HG03064 (cell line): Measurements from ENCODE around the gene UBP1.

Source experiments
- ATAC-seq: cut with Tn5 transposase; IDR thresholded peaks from one replicate; pipeline ENCODE4 v1.9.1; 2021; ENCODE audit warnings: low read depth; ENCODE audit not compliant: unreplicated experiment

The UBP1 gene

GRCh38 chr3:33392703-33393125 is 47.5 kb downstream of the UBP1 start:
- ATAC-seq: no peak

GRCh38 chr3:33392144-33392543 is 48.1 kb downstream of the UBP1 start:
- ATAC-seq: no peak

DNA sequence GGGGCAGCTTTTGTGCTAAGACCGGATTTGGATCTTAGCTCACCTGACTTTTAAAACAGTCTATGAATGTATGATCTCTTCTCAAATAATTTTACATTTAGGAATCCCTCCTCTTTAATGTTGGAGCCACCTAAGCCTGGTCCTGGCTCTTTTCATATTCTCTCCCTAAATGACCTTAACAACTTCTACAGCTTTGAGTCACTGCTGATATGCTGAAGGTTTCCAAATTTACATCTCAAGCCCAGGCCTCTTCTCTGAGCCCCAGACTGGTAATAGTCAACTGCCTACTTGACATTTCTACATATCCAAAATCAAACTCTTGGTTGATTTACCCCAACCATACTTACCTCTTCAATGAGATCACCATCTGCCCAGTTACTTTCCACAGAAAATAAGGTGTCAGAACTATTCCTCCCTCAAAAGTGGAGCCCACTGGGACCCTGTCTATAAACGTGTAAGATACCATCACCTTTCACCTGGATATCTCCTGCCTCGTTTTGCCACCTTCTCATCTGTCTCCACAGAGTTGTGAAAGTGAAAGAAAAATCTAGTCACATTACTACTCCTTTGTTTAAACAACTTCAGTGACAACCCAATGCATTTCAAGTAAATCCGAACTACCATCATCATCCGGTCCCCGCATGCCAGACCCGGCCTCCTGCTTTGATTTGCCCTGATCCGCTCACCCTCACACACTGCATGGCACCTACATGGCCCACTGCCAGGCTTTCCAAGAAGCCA is 48.8 kb downstream of the UBP1 start:
- no peak for ATAC-seq

DNA sequence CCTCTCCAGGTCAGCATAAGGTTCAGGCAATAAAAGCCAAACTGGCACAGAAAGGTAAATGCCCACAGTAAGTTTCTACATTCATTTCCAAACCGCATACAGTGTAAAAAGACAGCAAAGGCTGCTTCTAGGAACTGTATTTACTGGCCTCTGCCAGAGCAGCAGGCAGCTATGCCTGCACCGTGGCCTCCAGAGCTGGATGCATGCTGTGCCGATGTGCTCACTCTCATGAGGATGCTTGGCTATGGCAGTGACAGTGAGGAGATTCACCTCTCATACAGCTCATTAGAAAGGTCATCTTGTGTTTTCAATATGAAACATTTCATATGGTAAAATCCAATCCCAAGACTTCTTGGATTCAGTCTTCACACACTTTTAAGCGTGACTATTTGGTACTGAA is 50.3 kb downstream of the UBP1 start:
- no peak for ATAC-seq

DNA sequence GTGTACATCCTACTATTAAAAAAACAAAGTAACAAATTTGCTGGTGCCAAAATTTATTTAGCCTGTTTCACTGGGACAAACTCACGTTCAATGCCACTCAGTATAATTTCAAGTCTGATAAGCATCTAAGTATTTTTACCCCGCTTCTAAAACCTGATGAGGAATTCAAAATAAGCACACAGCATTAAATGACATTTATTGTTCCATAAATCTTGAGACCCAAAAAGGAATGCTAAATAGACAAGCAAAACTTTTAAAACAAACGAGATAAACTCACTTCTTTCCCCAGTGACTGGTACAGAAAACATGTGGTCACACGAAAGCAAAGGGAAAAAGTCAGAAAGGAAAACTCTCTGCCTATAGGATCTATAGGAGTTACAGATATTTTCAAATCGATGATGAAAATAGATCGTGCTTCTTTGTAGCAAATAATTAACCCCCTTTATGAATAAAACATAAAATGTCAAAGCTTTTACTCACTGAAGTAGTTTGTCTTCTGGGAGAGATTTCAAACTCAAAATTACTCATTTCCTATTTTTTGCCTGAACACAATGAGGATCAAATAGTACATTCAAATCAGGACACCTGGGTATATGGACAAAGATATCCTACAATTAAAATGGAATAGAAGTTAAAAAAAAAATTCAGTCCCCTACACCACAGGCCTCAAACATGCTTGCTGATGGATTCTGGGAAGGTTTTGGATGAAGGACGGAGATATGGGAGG is 51.7 kb downstream of the UBP1 start:
- ATAC-seq: no peak

GRCh38 chr3:33386631-33387030 is 53.6 kb downstream of the UBP1 start:
- no peak for ATAC-seq

- ATAC-seq: no peak
Observed at GRCh38 chr3:33385423-33385822, 54.8 kb downstream of the UBP1 start.

GRCh38 chr3:33383951-33384350 is 56.3 kb downstream of the UBP1 start:
- no peak for ATAC-seq

DNA sequence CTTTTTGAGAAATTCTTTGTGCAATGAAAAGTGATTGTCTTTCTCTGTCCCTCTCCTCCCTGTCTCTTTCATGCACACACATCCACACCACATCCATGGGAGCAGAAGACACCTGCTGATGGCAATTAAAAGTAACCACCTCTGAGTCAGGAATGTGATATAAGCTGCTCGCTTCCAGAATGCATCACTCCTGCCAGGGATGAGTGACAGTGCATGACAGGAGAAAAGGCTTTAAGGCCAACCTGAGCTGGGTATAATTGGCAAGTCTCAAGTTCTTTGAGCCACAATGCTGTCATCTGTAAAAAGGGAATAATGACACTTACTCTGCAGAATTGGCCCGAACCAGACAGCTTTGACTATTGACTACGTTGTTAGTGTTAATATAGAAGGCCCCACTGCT is 59.6 kb downstream of the UBP1 start:
- no peak for ATAC-seq

- ATAC-seq: no peak
Observed at GRCh38 chr3:33377931-33378330, 62.3 kb downstream of the UBP1 start.

DNA sequence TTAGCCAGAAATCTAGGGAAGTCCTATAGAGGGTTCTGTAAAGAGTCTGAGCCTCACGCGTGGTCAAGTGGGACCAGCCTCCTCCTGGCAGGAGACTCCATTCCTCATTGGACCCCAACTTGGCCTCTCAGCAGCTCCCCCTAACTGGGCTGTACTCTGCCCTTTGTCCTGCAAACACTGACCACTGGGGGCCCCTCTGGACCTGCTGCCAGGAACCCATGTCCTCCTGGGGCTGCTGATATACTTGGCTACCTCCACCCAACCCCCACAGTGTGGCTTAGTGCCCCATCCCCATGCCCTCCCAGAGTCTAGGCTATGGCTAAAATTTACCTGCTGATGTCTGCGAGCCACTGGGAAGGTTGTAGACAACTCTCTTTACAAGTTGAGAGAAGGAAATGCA is 62.7 kb downstream of the UBP1 start:
- no peak for ATAC-seq

- ATAC-seq: no peak
Observed at GRCh38 chr3:33373082-33373437, 67.1 kb downstream of the UBP1 start.

- no peak for ATAC-seq
Observed at GRCh38 chr3:33372218-33373081, 67.8 kb downstream of the UBP1 start.

- no peak for ATAC-seq
Observed at GRCh38 chr3:33364531-33365128, 75.6 kb downstream of the UBP1 start.

- no peak for ATAC-seq
Observed at GRCh38 chr3:33364060-33364459, 76.1 kb downstream of the UBP1 start.

- no peak for ATAC-seq
Observed at GRCh38 chr3:33363113-33363800, 76.9 kb downstream of the UBP1 start.

GRCh38 chr3:33360136-33360825 is 79.9 kb downstream of the UBP1 start:
- no peak for ATAC-seq

DNA sequence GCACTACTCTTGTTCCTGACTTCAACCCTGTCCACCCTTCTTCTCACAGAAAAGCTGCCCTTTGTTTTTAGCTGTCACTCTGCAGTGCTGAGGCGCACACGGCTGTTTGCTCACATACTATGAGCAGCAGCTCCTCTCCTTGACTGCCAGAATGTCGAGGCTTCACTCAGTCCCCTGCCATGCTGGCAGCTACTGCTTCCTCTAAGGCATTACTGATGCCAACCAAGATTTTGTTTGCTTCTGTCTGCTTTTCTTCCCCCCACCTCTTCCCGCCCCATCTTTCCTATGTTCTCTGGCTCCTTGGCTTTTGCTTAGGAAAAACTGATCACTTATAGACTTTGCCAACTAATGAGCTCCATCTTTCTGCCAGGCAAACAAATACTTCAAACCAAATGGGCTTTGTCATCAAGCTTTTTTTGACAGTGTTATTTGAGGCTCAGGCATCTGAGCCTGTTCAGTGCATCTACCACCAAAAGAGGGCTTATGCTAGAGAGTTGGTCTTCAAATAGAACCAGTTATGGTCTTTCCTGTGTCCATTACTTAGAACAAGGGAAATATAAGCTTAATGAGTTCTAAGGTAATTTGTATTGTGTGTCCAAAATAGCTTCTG is 81.9 kb downstream of the UBP1 start:
- ATAC-seq: no peak

DNA sequence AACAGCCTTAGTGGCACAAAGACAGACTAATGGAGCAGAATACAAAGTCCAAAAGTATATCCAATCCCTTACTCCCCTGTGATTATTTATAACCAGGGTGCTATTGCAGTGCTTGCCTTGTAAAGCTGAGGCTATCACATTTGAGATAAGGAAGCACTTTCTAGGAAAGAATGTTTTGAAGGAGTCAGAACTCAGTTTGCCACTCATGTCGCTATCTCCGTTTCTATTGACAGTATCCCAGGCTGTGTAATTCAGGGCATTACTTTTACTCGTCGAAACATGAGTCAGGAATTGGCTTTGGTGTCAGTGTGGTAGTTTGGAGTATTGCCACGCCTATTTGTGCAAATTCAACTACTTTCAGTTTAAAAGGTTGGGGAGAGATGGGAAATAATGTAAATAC is 84.6 kb downstream of the UBP1 start:
- ATAC-seq: no peak
